Measurements from ENCODE around the gene FGD3.
"Not testable (repeated sequence)": the region's sequence is repeated elsewhere in the genome, so short reads cannot be mapped to it uniquely, and the experiment has no call there.

Gene FGD3

GRCh38 chr9:92947268-92948037 lies at the start of gene FGD3:
TSS of gene FGD3 (plus strand) at chr9:92947523. CDS start at chr9:92976257, 28,734 bp downstream.
- Histone ChIP-seq H3K27ac (ENCODE audit: low read depth, low read length) (no peak within 1 kb of the TSS), H3K27me3 (ENCODE audit: control insufficient read depth, insufficient read depth, low read length) (peaks cover 4% of the 10 kb centered on the region), H3K9ac (ENCODE audit: low read length) (no peak within 1 kb of the TSS), H3K4me1 (ENCODE audit: control insufficient read depth, insufficient read depth, low read length) (no peaks in the 10 kb centered on the region), H3K36me3 (ENCODE audit: control insufficient read depth, insufficient read depth, low read length) (no peaks in the 10 kb centered on the region), H3K4me3 (ENCODE audit: low read length) (peak within 1 kb of the TSS; percentile 45)

- not testable (repeated sequence) for H3K4me3 ChIP-seq (ENCODE audit: low read length); H3K27ac ChIP-seq (ENCODE audit: low read depth, low read length); H3K36me3 ChIP-seq (ENCODE audit: control insufficient read depth, insufficient read depth, low read length); H3K4me1 ChIP-seq (ENCODE audit: control insufficient read depth, insufficient read depth, low read length); H3K9ac ChIP-seq (ENCODE audit: low read length); H3K27me3 ChIP-seq (ENCODE audit: control insufficient read depth, insufficient read depth, low read length)
Measured at GRCh38 chr9:92905137-92905536, 42.2 kb upstream of the FGD3 start.

- H3K9ac ChIP-seq (ENCODE audit: low read length): no peak overlapping the region
- no peaks in the 10 kb centered on the region for H3K27me3 ChIP-seq (ENCODE audit: control insufficient read depth, insufficient read depth, low read length)
- H3K27ac ChIP-seq (ENCODE audit: low read depth, low read length): no peak overlapping the region
- H3K4me1 ChIP-seq (ENCODE audit: control insufficient read depth, insufficient read depth, low read length): no peaks in the 10 kb centered on the region
- no peaks in the 10 kb centered on the region for H3K36me3 ChIP-seq (ENCODE audit: control insufficient read depth, insufficient read depth, low read length)
- H3K4me3 ChIP-seq (ENCODE audit: low read length): no peak overlapping the region
Measured at GRCh38 chr9:92911511-92912475, 35.5 kb upstream of the FGD3 start.

GRCh38 chr9:92917176-92917800 lies 30.0 kb upstream of the FGD3 start:
- Histone ChIP-seq H3K4me1 (ENCODE audit: control insufficient read depth, insufficient read depth, low read length) (no peaks in the 10 kb centered on the region), H3K9ac (ENCODE audit: low read length) (no peak overlapping the region), H3K27ac (ENCODE audit: low read depth, low read length) (no peak overlapping the region), H3K36me3 (ENCODE audit: control insufficient read depth, insufficient read depth, low read length) (no peaks in the 10 kb centered on the region), H3K4me3 (ENCODE audit: low read length) (no peak overlapping the region), H3K27me3 (ENCODE audit: control insufficient read depth, insufficient read depth, low read length) (no peaks in the 10 kb centered on the region)

GRCh38 chr9:92920437-92920836 lies 26.9 kb upstream of the FGD3 start:
- no peak overlapping the region for H3K4me3 ChIP-seq (ENCODE audit: low read length)
- no peaks in the 10 kb centered on the region for H3K4me1 ChIP-seq (ENCODE audit: control insufficient read depth, insufficient read depth, low read length)
- no peak overlapping the region for H3K9ac ChIP-seq (ENCODE audit: low read length)
- H3K36me3 ChIP-seq (ENCODE audit: control insufficient read depth, insufficient read depth, low read length): no peaks in the 10 kb centered on the region
- H3K27ac ChIP-seq (ENCODE audit: low read depth, low read length): no peak overlapping the region
- no peaks in the 10 kb centered on the region for H3K27me3 ChIP-seq (ENCODE audit: control insufficient read depth, insufficient read depth, low read length)

GRCh38 chr9:92931606-92932005 lies 15.7 kb upstream of the FGD3 start:
- no peak overlapping the region for H3K4me3 ChIP-seq (ENCODE audit: low read length)
- H3K9ac ChIP-seq (ENCODE audit: low read length): no peak overlapping the region
- no peaks in the 10 kb centered on the region for H3K36me3 ChIP-seq (ENCODE audit: control insufficient read depth, insufficient read depth, low read length)
- no peaks in the 10 kb centered on the region for H3K4me1 ChIP-seq (ENCODE audit: control insufficient read depth, insufficient read depth, low read length)
- H3K27me3 ChIP-seq (ENCODE audit: control insufficient read depth, insufficient read depth, low read length): no peaks in the 10 kb centered on the region
- no peak overlapping the region for H3K27ac ChIP-seq (ENCODE audit: low read depth, low read length)

- no peaks in the 10 kb centered on the region for H3K27me3 ChIP-seq (ENCODE audit: control insufficient read depth, insufficient read depth, low read length)
- H3K4me3 ChIP-seq (ENCODE audit: low read length): no peak overlapping the region
- no peak overlapping the region for H3K27ac ChIP-seq (ENCODE audit: low read depth, low read length)
- no peak overlapping the region for H3K9ac ChIP-seq (ENCODE audit: low read length)
- H3K36me3 ChIP-seq (ENCODE audit: control insufficient read depth, insufficient read depth, low read length): no peaks in the 10 kb centered on the region
- H3K4me1 ChIP-seq (ENCODE audit: control insufficient read depth, insufficient read depth, low read length): no peaks in the 10 kb centered on the region
Measured at GRCh38 chr9:92934321-92934720, 13.0 kb upstream of the FGD3 start.

- Histone ChIP-seq H3K4me1 (ENCODE audit: control insufficient read depth, insufficient read depth, low read length) (no peaks in the 10 kb centered on the region), H3K36me3 (ENCODE audit: control insufficient read depth, insufficient read depth, low read length) (no peaks in the 10 kb centered on the region), H3K9ac (ENCODE audit: low read length) (no peak overlapping the region), H3K27ac (ENCODE audit: low read depth, low read length) (no peak overlapping the region), H3K4me3 (ENCODE audit: low read length) (no peak overlapping the region), H3K27me3 (ENCODE audit: control insufficient read depth, insufficient read depth, low read length) (no peaks in the 10 kb centered on the region)
Measured at GRCh38 chr9:92938025-92938424, 9.3 kb upstream of the FGD3 start.

GRCh38 chr9:92941861-92942260 lies 5.5 kb upstream of the FGD3 start:
- no peak overlapping the region for H3K9ac ChIP-seq (ENCODE audit: low read length)
- no peaks in the 10 kb centered on the region for H3K4me1 ChIP-seq (ENCODE audit: control insufficient read depth, insufficient read depth, low read length)
- H3K36me3 ChIP-seq (ENCODE audit: control insufficient read depth, insufficient read depth, low read length): no peaks in the 10 kb centered on the region
- H3K4me3 ChIP-seq (ENCODE audit: low read length): no peak overlapping the region
- H3K27me3 ChIP-seq (ENCODE audit: control insufficient read depth, insufficient read depth, low read length): no peaks in the 10 kb centered on the region
- no peak overlapping the region for H3K27ac ChIP-seq (ENCODE audit: low read depth, low read length)

GRCh38 chr9:92942688-92943616 lies 4.4 kb upstream of the FGD3 start:
- Histone ChIP-seq H3K27me3 (ENCODE audit: control insufficient read depth, insufficient read depth, low read length) (no peaks in the 10 kb centered on the region), H3K4me3 (ENCODE audit: low read length) (no peak overlapping the region), H3K9ac (ENCODE audit: low read length) (no peak overlapping the region), H3K36me3 (ENCODE audit: control insufficient read depth, insufficient read depth, low read length) (no peaks in the 10 kb centered on the region), H3K27ac (ENCODE audit: low read depth, low read length) (no peak overlapping the region), H3K4me1 (ENCODE audit: control insufficient read depth, insufficient read depth, low read length) (no peaks in the 10 kb centered on the region)

- Histone ChIP-seq H3K9ac (ENCODE audit: low read length) (no peak overlapping the region), H3K27ac (ENCODE audit: low read depth, low read length) (no peak overlapping the region), H3K36me3 (ENCODE audit: control insufficient read depth, insufficient read depth, low read length) (no peaks in the 10 kb centered on the region), H3K4me3 (ENCODE audit: low read length) (no peak overlapping the region), H3K27me3 (ENCODE audit: control insufficient read depth, insufficient read depth, low read length) (peaks cover 4% of the 10 kb centered on the region), H3K4me1 (ENCODE audit: control insufficient read depth, insufficient read depth, low read length) (no peaks in the 10 kb centered on the region)
Measured at GRCh38 chr9:92944921-92945320, 2.4 kb upstream of the FGD3 start.
